SJSA1 (cell line): ENCODE data around the gene DOCK3. TPM values are rescaled to one million over a fixed set of nuclear protein-coding genes. Genes with fewer than 3 reads are reported as not detected.
"Not testable (repeated sequence)": the region's sequence is repeated elsewhere in the genome, so short reads cannot be mapped to it uniquely, and the experiment has no call there.

Experiments used
- DNase-seq, 2 experiments: peaks; one replicate each; pipeline ENCODE4 v3.0.0-alpha.2; 2015 to 2020; ENCODE audit warnings: low spot score in 2 of 2, low read depth in 1 of 2
- H3K27ac ChIP-seq: fragments of 250-450 bp; sonication (Bioruptor Pico); 2 replicates; pipeline ENCODE4 v1.5.1; 2020; ENCODE audit warnings: mild to moderate bottlenecking, moderate library complexity
- H3K27me3 ChIP-seq: fragments of 250-450 bp; sonication (Bioruptor Pico); replicated peaks from 2 replicates; pipeline ENCODE4 v1.5.1; 2020; ENCODE audit warnings: mild to moderate bottlenecking, moderate library complexity
- H3K36me3 ChIP-seq: fragments of 250-450 bp; sonication (Bioruptor Pico); 2 replicates; pipeline ENCODE4 v1.5.1; 2020; ENCODE audit warnings: mild to moderate bottlenecking
- H3K4me1 ChIP-seq: fragments of 250-450 bp; sonication (Bioruptor Pico); replicated peaks from 2 replicates; pipeline ENCODE4 v1.6.1; 2021; ENCODE audit warnings: mild to moderate bottlenecking
- H3K4me3 ChIP-seq: fragments of 250-450 bp; sonication (Bioruptor Pico); 2 replicates; pipeline ENCODE4 v1.5.1; 2020; ENCODE audit warnings: mild to moderate bottlenecking
- H3K9me3 ChIP-seq: fragments of 250-450 bp; sonication (Bioruptor Pico); replicated peaks from 2 replicates; pipeline ENCODE4 v1.5.1; 2020; ENCODE audit warnings: mild to moderate bottlenecking
- total RNA-seq: library from RNA; depleted of rRNA; stranded (reverse); fragments of >200 nt; shearing (Covaris generic); gene quantifications from 2 replicates; pipeline ENCODE4 v1.2.3, GENCODE V29; 2014

The DOCK3 gene
- total RNA-seq, 1 experiment from 2014 or later, result 0.29 TPM

- no peaks in the 10 kb centered on the region for H3K27me3 ChIP-seq
- H3K9me3 ChIP-seq, result no peaks in the 10 kb centered on the region
- no peak overlapping the region for H3K4me3 ChIP-seq
- H3K27ac ChIP-seq, result no peak overlapping the region
- DNase-seq, result no peak
- no peaks in the 10 kb centered on the region for H3K36me3 ChIP-seq
- no peaks in the 10 kb centered on the region for H3K4me1 ChIP-seq
Observed at GRCh38 chr3:51276046-51276445, 601.3 kb downstream of the DOCK3 start.

- DNase-seq, result no peak
- H3K27ac ChIP-seq, result no peak overlapping the region
Observed at GRCh38 chr3:51279448-51279847, 604.7 kb downstream of the DOCK3 start.

GRCh38 chr3:51280176-51280575, 605.4 kb downstream of the DOCK3 start:
- no peaks in the 10 kb centered on the region for H3K27me3 ChIP-seq
- no peak for DNase-seq
- H3K4me1 ChIP-seq, result peaks cover 11% of the 10 kb centered on the region
- H3K36me3 ChIP-seq, result no peaks in the 10 kb centered on the region
- H3K27ac ChIP-seq, result no peak overlapping the region
- H3K9me3 ChIP-seq, result no peaks in the 10 kb centered on the region
- no peak overlapping the region for H3K4me3 ChIP-seq

More at GRCh38 chr3:51279448-51279847, 604.7 kb downstream of the DOCK3 start:
- Histone ChIP-seq H3K27me3 (no peaks in the 10 kb centered on the region), H3K4me3 (no peak overlapping the region), H3K4me1 (peaks cover 11% of the 10 kb centered on the region), H3K36me3 (no peaks in the 10 kb centered on the region), H3K9me3 (no peaks in the 10 kb centered on the region)

GRCh38 chr3:51282931-51283330, 608.2 kb downstream of the DOCK3 start:
- H3K36me3 ChIP-seq, result no peaks in the 10 kb centered on the region
- H3K4me3 ChIP-seq, result no peak overlapping the region
- H3K27me3 ChIP-seq, result no peaks in the 10 kb centered on the region
- peak; percentile 52 to 75 for DNase-seq
- H3K4me1 ChIP-seq, result peaks cover 11% of the 10 kb centered on the region
- peak overlapping the region; percentile 56 for H3K27ac ChIP-seq
- no peaks in the 10 kb centered on the region for H3K9me3 ChIP-seq

GRCh38 chr3:51283421-51283820, 608.7 kb downstream of the DOCK3 start:
- H3K27me3 ChIP-seq, result no peaks in the 10 kb centered on the region
- H3K27ac ChIP-seq, result peak overlapping the region; percentile 56
- no peak overlapping the region for H3K4me3 ChIP-seq
- no peak for DNase-seq
- no peaks in the 10 kb centered on the region for H3K36me3 ChIP-seq
- H3K9me3 ChIP-seq, result no peaks in the 10 kb centered on the region
- H3K4me1 ChIP-seq, result peaks cover 11% of the 10 kb centered on the region

GRCh38 chr3:51295625-51296024, 620.9 kb downstream of the DOCK3 start:
- no peak for DNase-seq
- Histone ChIP-seq H3K4me1 (no peaks in the 10 kb centered on the region), H3K27ac (no peak overlapping the region), H3K4me3 (no peak overlapping the region), H3K9me3 (no peaks in the 10 kb centered on the region), H3K27me3 (no peaks in the 10 kb centered on the region), H3K36me3 (no peaks in the 10 kb centered on the region)

GRCh38 chr3:51297333-51297732, 622.6 kb downstream of the DOCK3 start:
- Histone ChIP-seq H3K9me3 (no peaks in the 10 kb centered on the region), H3K27me3 (no peaks in the 10 kb centered on the region), H3K36me3 (no peaks in the 10 kb centered on the region), H3K4me1 (no peaks in the 10 kb centered on the region), H3K4me3 (no peak overlapping the region), H3K27ac (no peak overlapping the region)
- no peak for DNase-seq

GRCh38 chr3:51304230-51304629, 629.5 kb downstream of the DOCK3 start:
- Histone ChIP-seq H3K36me3 (no peaks in the 10 kb centered on the region), H3K9me3 (no peaks in the 10 kb centered on the region), H3K4me1 (no peaks in the 10 kb centered on the region), H3K27ac (no peak overlapping the region), H3K27me3 (no peaks in the 10 kb centered on the region), H3K4me3 (no peak overlapping the region)
- no peak for DNase-seq

GRCh38 chr3:51306093-51306492, 631.4 kb downstream of the DOCK3 start:
- no peak for DNase-seq
- no peaks in the 10 kb centered on the region for H3K9me3 ChIP-seq
- no peak overlapping the region for H3K27ac ChIP-seq
- H3K36me3 ChIP-seq, result no peaks in the 10 kb centered on the region
- H3K4me3 ChIP-seq, result no peak overlapping the region
- H3K4me1 ChIP-seq, result no peaks in the 10 kb centered on the region
- no peaks in the 10 kb centered on the region for H3K27me3 ChIP-seq

- no peak for DNase-seq
- H3K36me3 ChIP-seq, result no peaks in the 10 kb centered on the region
- no peak overlapping the region for H3K27ac ChIP-seq
- H3K27me3 ChIP-seq, result no peaks in the 10 kb centered on the region
- H3K4me1 ChIP-seq, result no peaks in the 10 kb centered on the region
- H3K4me3 ChIP-seq, result no peak overlapping the region
- no peaks in the 10 kb centered on the region for H3K9me3 ChIP-seq
Observed at GRCh38 chr3:51307458-51307857, 632.7 kb downstream of the DOCK3 start.

GRCh38 chr3:51307945-51308607, 633.3 kb downstream of the DOCK3 start:
- not testable (repeated sequence) for H3K27ac ChIP-seq, H3K9me3 ChIP-seq, H3K36me3 ChIP-seq, DNase-seq, H3K4me3 ChIP-seq, H3K4me1 ChIP-seq, H3K27me3 ChIP-seq

GRCh38 chr3:51311055-51311454, 636.3 kb downstream of the DOCK3 start:
- Histone ChIP-seq H3K4me3 (no peak overlapping the region), H3K4me1 (no peaks in the 10 kb centered on the region), H3K27ac (no peak overlapping the region), H3K36me3 (no peaks in the 10 kb centered on the region), H3K27me3 (no peaks in the 10 kb centered on the region), H3K9me3 (no peaks in the 10 kb centered on the region)
- DNase-seq, result peak in 1 of 2 experiments; percentile 14

GRCh38 chr3:51328206-51328605, 653.5 kb downstream of the DOCK3 start:
- Histone ChIP-seq H3K4me1 (no peaks in the 10 kb centered on the region), H3K27me3 (no peaks in the 10 kb centered on the region), H3K4me3 (no peak overlapping the region), H3K36me3 (no peaks in the 10 kb centered on the region), H3K27ac (no peak overlapping the region), H3K9me3 (no peaks in the 10 kb centered on the region)
- no peak for DNase-seq

GRCh38 chr3:51330046-51330445, 655.3 kb downstream of the DOCK3 start:
- no peaks in the 10 kb centered on the region for H3K9me3 ChIP-seq
- DNase-seq, result no peak
- no peak overlapping the region for H3K27ac ChIP-seq
- H3K4me1 ChIP-seq, result no peaks in the 10 kb centered on the region
- no peaks in the 10 kb centered on the region for H3K36me3 ChIP-seq
- H3K4me3 ChIP-seq, result no peak overlapping the region
- no peaks in the 10 kb centered on the region for H3K27me3 ChIP-seq

GRCh38 chr3:51332156-51332555, 657.4 kb downstream of the DOCK3 start:
- Histone ChIP-seq H3K27ac (no peak overlapping the region), H3K9me3 (no peaks in the 10 kb centered on the region), H3K4me3 (no peak overlapping the region), H3K4me1 (no peaks in the 10 kb centered on the region), H3K27me3 (no peaks in the 10 kb centered on the region), H3K36me3 (no peaks in the 10 kb centered on the region)
- no peak for DNase-seq
